H54 (cell line): ENCODE measurements around the gene NFKBIB.
A peak's percentile ranks its signal among the peaks of the same experiment; 100 is the strongest.
"Not testable (repeated sequence)": the region's sequence is repeated elsewhere in the genome, so short reads cannot be mapped to it uniquely, and the experiment has no call there.

Experiments
- DNase-seq: peaks from one replicate; pipeline ENCODE4 v3.0.0; 2011; ENCODE audit warnings: low spot score, mixed read lengths; ENCODE audit not compliant: insufficient read length
- FAIRE-seq: peaks from 3 replicates; lab custom pipeline; 2011; peaks lifted over from hg19 to GRCh38; lab: Jason Lieb, UNC
- POLR2A ChIP-seq: IDR thresholded peaks from 2 replicates; pipeline ENCODE4 v1.6.1; 2011; ENCODE audit warnings: low read depth, mild to moderate bottlenecking, low read length

Gene NFKBIB

GRCh38 chr19:38899447-38900201 lies at the start of gene NFKBIB, which contains the start of gene SIRT2:
NFKBIB (plus strand) TSS chr19:38899969; CDS start chr19:38900033, 64 bp downstream.
SIRT2 (minus strand) TSS chr19:38899618; CDS start chr19:38899521, 97 bp downstream.
- peak; percentile 77 for TF ChIP-seq POLR2A
- DNase-seq (peak; percentile 98), FAIRE-seq (peak; percentile 91)

DNA sequence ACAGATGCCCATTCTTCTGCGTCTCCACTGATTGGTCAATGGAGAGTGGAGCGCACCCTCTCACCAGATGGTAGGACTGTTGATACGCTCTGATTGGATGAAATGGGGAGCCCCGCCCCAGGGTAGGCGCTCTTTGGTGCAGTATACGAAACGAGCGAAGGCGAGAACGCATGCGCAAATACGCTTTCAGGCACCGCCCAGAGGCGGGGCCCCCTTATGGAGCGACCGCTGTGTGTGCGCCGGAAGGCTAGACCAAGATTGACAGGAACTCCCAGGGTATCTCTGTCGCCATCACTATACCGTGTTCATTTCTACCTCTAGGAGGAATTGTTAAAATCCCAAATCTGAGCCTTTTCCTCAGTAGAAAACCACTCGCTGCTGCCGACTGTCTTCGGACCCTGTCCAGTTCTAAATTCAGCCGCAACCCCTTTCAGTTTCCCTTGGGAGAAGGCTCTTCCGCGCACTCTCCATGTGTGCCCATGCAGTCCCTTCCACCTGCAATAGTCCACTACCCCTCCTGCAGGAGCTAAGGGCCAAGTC lies 49.3 kb upstream of the NFKBIB start:
- TF ChIP-seq POLR2A, result 0 out of 2 replicates have a peak, but pooled peaks have one; percentile 39
- peak; percentile 92 for FAIRE-seq

GRCh38 chr19:38850976-38851621 lies 48.7 kb upstream of the NFKBIB start:
- DNase-seq (no peak), FAIRE-seq (no peak)
- TF ChIP-seq POLR2A, result 0 out of 2 replicates have a peak, but pooled peaks have one; percentile 25

More for the DNA sequence above, 49.3 kb upstream of the NFKBIB start:
- DNase-seq, result peak; percentile 100

DNA sequence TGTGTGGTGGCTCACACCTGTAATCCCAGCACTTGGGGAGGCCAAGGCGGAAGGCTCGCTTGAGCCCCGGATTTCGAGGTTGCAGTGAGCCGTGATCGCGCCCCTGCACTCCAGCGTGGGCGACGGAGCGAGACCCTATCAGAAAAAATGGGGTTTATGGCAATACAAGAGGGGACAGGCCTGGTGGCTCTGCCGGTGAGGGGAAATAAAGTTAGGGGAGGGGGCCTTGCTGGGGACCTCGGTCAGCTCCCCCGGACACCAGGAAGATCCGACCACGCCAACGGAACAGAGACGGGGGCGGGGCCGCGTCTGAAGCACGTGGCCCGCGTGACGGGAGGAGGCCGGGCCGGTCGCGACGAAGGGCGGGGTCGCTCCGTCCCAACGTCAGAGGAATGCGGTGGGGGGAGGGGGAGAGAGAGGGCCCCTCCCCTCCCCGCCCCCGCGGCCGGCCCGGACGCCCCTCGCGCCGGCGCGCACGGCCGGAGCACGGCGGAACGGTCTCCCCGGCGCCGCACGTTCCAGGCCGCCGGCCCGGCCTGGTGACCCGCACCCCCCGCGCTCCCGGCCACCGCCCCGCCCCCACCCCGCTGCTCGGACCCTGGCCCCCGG lies 48.0 kb upstream of the NFKBIB start:
- FAIRE-seq (no peak), DNase-seq (peak; percentile 83)
- TF ChIP-seq POLR2A, result peak; percentile 56

GRCh38 chr19:38852231-38853044 lies 47.3 kb upstream of the NFKBIB start:
- FAIRE-seq (no peak), DNase-seq (peak; percentile 97)
- peak; percentile 83 for TF ChIP-seq POLR2A

DNA sequence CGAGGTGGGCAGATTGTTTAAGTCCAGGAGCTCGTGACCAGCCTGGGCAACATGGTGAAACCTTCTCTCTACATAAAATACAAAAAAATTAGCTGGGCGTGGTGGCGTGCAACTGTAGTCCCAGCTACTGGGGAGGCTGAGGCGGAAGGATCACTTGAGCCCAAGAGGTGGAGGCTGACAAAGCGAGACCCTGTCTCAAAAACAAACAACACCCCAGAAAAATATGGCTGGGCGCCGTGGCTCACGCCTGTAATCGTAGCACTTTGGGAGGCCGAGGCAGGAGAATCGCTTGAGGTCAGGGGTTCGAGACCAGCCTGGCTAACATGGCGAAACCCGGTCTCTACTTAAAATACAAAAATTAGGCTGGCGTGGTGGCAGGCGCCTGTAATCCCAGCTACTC lies 46.6 kb upstream of the NFKBIB start:
- FAIRE-seq (no peak), DNase-seq (no peak)
- TF ChIP-seq POLR2A, result no peak

- not testable (repeated sequence) for FAIRE-seq, DNase-seq
Measured at GRCh38 chr19:38854961-38855360, 44.8 kb upstream of the NFKBIB start.

GRCh38 chr19:38855751-38856150 lies 44.0 kb upstream of the NFKBIB start:
- not testable (repeated sequence) for FAIRE-seq, DNase-seq

- no peak for TF ChIP-seq POLR2A
- FAIRE-seq, result no peak
- no peak for DNase-seq
Measured at GRCh38 chr19:38856813-38857212, 43.0 kb upstream of the NFKBIB start.

DNA sequence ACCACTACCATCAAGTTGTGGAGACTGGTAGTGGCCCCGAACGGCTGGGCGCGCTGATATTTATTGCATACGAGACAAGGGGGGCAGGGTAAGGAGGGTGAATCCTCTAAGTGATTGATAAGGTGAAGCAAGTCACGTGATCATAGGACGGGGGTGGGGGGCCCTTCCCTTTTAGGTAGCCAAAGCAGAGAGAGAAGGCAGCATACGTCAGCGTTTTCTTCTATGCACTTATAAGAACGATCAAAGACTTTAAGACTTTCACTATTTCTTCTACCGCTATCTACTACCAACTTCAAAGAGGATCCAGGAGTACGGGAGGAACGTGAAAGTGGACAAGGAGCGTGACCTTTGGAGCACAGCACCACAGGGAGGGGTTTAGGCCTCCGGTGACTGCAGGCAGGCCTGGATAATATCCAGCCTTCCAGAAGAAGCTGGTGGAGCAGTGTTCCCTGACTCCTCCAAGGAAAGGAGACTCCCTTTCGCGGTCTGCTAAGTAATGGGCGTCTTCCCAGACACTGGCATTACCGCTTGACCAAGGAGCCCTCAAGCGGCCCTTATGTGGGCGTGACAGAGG lies 40.1 kb upstream of the NFKBIB start:
- DNase-seq, FAIRE-seq: not testable (repeated sequence)

GRCh38 chr19:38861368-38861767 lies 38.4 kb upstream of the NFKBIB start:
- FAIRE-seq (no peak), DNase-seq (no peak)

GRCh38 chr19:38862321-38863059 lies 37.3 kb upstream of the NFKBIB start:
- no peak for TF ChIP-seq POLR2A

More at GRCh38 chr19:38861368-38861767, 38.4 kb upstream of the NFKBIB start:
- TF ChIP-seq POLR2A, result no peak

More at GRCh38 chr19:38862321-38863059, 37.3 kb upstream of the NFKBIB start:
- FAIRE-seq (no peak), DNase-seq (no peak)
